Activated CD4-positive, alpha-beta T cell treated with anti-CD3 and anti-CD28 coated beads, Interleukin-2, amount 10 ng/mL, durations not matched to agents 24 days and 14 days (primary cell): Measurements from ENCODE around the gene ARHGEF33. TPM values are rescaled to one million over a fixed set of nuclear protein-coding genes. Genes with fewer than 3 reads are reported as not detected.

Source experiments
- DNase-seq: peaks from one replicate; pipeline ENCODE4 v3.0.0; 2022
- H3K27ac Mint-ChIP-seq: one replicate; pipeline ENCODE4 v1.8.0; 2022; ENCODE audit warnings: mild to moderate bottlenecking, mixed read lengths
- H3K27me3 Mint-ChIP-seq: one replicate; pipeline ENCODE4 v1.8.0; 2022; ENCODE audit warnings: mixed read lengths
- H3K36me3 Mint-ChIP-seq: one replicate; pipeline ENCODE4 v1.8.0; 2022; ENCODE audit warnings: low read depth, mild to moderate bottlenecking, mixed read lengths
- H3K4me1 Mint-ChIP-seq: one replicate; pipeline ENCODE4 v1.8.0; 2021; ENCODE audit warnings: mixed read lengths
- H3K4me3 Mint-ChIP-seq: one replicate; pipeline ENCODE4 v1.8.0; 2022; ENCODE audit warnings: mild to moderate bottlenecking, moderate library complexity, mixed read lengths
- H3K9me3 Mint-ChIP-seq: one replicate; pipeline ENCODE4 v1.8.0; 2021; ENCODE audit warnings: mixed read lengths
- intact Hi-C: fragments of 100-400 bp; cut with micrococcal nuclease; formaldehyde crosslinking; loops from one replicate; pipeline ENCODE4 v1.15.1; 2023
- total RNA-seq: library from RNA; stranded (reverse); gene quantifications from 2 replicates; pipeline ENCODE4 v1.2.3, GENCODE V29; 2022

ARHGEF33 gene
- total RNA-seq, 1 donor from 2014 or later, result 0.09 TPM

- Mint-ChIP-seq H3K27ac (no peak overlapping the region), H3K4me1 (no peaks in the 10 kb centered on the region), H3K36me3 (no peaks in the 10 kb centered on the region), H3K27me3 (peaks cover 13% of the 10 kb centered on the region), H3K9me3 (no peaks in the 10 kb centered on the region), H3K4me3 (no peak overlapping the region)
- no peak for DNase-seq
- intact Hi-C loops, result no loop called here
These were observed 1.6 kb upstream of the ARHGEF33 start for GRCh38 chr2:38887902-38888554.

- Mint-ChIP-seq H3K4me1 (no peaks in the 10 kb centered on the region), H3K36me3 (no peaks in the 10 kb centered on the region), H3K9me3 (no peaks in the 10 kb centered on the region), H3K27me3 (peaks cover 13% of the 10 kb centered on the region), H3K4me3 (no peak overlapping the region), H3K27ac (no peak overlapping the region)
- intact Hi-C loops, result no loop called here
- no peak for DNase-seq
These were observed 630 bp upstream of the ARHGEF33 start for GRCh38 chr2:38889045-38889444.

GRCh38 chr2:38892819-38893218, 3.1 kb downstream of the ARHGEF33 start:
- Mint-ChIP-seq H3K27ac (no peak overlapping the region), H3K4me1 (no peaks in the 10 kb centered on the region), H3K4me3 (no peak overlapping the region), H3K36me3 (no peaks in the 10 kb centered on the region), H3K9me3 (no peaks in the 10 kb centered on the region), H3K27me3 (peaks cover 20% of the 10 kb centered on the region)
- no peak for DNase-seq
- intact Hi-C loops, result no loop called here

GRCh38 chr2:38898256-38898655, 8.6 kb downstream of the ARHGEF33 start:
- H3K9me3 Mint-ChIP-seq, result no peaks in the 10 kb centered on the region
- DNase-seq, result no peak
- no peak overlapping the region for H3K4me3 Mint-ChIP-seq
- peaks cover 20% of the 10 kb centered on the region for H3K27me3 Mint-ChIP-seq
- intact Hi-C loops, result no loop called here
- H3K4me1 Mint-ChIP-seq, result no peaks in the 10 kb centered on the region
- no peak overlapping the region for H3K27ac Mint-ChIP-seq
- H3K36me3 Mint-ChIP-seq, result no peaks in the 10 kb centered on the region

- H3K4me3 Mint-ChIP-seq, result no peak overlapping the region
- H3K36me3 Mint-ChIP-seq, result no peaks in the 10 kb centered on the region
- no peak overlapping the region for H3K27ac Mint-ChIP-seq
- no peak for DNase-seq
- peaks cover 20% of the 10 kb centered on the region for H3K27me3 Mint-ChIP-seq
- intact Hi-C loops, result no loop called here
- no peaks in the 10 kb centered on the region for H3K4me1 Mint-ChIP-seq
- H3K9me3 Mint-ChIP-seq, result no peaks in the 10 kb centered on the region
These were observed 11.1 kb downstream of the ARHGEF33 start for GRCh38 chr2:38900726-38901125.

- Mint-ChIP-seq H3K4me1 (peaks cover 15% of the 10 kb centered on the region), H3K36me3 (no peaks in the 10 kb centered on the region), H3K27ac (no peak overlapping the region), H3K9me3 (no peaks in the 10 kb centered on the region), H3K4me3 (no peak overlapping the region), H3K27me3 (peaks cover 7% of the 10 kb centered on the region)
- intact Hi-C loops, result no loop called here
- DNase-seq, result no peak
These were observed 15.6 kb downstream of the ARHGEF33 start for GRCh38 chr2:38905251-38905650.

GRCh38 chr2:38907242-38907641, 17.6 kb downstream of the ARHGEF33 start:
- Mint-ChIP-seq H3K9me3 (no peaks in the 10 kb centered on the region), H3K36me3 (no peaks in the 10 kb centered on the region), H3K27ac (no peak overlapping the region), H3K27me3 (peaks cover 1% of the 10 kb centered on the region), H3K4me1 (peaks cover 15% of the 10 kb centered on the region), H3K4me3 (no peak overlapping the region)
- DNase-seq, result no peak
- intact Hi-C loops, result no loop called here

GRCh38 chr2:38907743-38908562, 18.3 kb downstream of the ARHGEF33 start:
- Mint-ChIP-seq H3K4me1 (peaks cover 15% of the 10 kb centered on the region), H3K27ac (peak overlapping the region; percentile 5), H3K9me3 (no peaks in the 10 kb centered on the region), H3K27me3 (peaks cover 1% of the 10 kb centered on the region), H3K36me3 (no peaks in the 10 kb centered on the region), H3K4me3 (no peak overlapping the region)
- DNase-seq, result no peak
- intact Hi-C loops, result no loop called here

GRCh38 chr2:38909872-38910271, 20.2 kb downstream of the ARHGEF33 start:
- Mint-ChIP-seq H3K9me3 (no peaks in the 10 kb centered on the region), H3K27ac (no peak overlapping the region), H3K4me1 (peaks cover 15% of the 10 kb centered on the region), H3K4me3 (no peak overlapping the region), H3K27me3 (peaks cover 4% of the 10 kb centered on the region), H3K36me3 (no peaks in the 10 kb centered on the region)
- intact Hi-C loops, result no loop called here
- DNase-seq, result no peak

- H3K27me3 Mint-ChIP-seq, result peaks cover 6% of the 10 kb centered on the region
- H3K4me3 Mint-ChIP-seq, result no peak overlapping the region
- H3K27ac Mint-ChIP-seq, result no peak overlapping the region
- no peaks in the 10 kb centered on the region for H3K9me3 Mint-ChIP-seq
- H3K4me1 Mint-ChIP-seq, result peaks cover 15% of the 10 kb centered on the region
- intact Hi-C loops, result no loop called here
- DNase-seq, result no peak
- no peaks in the 10 kb centered on the region for H3K36me3 Mint-ChIP-seq
These were observed 21.5 kb downstream of the ARHGEF33 start for GRCh38 chr2:38911191-38911590.

- no peak overlapping the region for H3K4me3 Mint-ChIP-seq
- peaks cover 6% of the 10 kb centered on the region for H3K27me3 Mint-ChIP-seq
- no peaks in the 10 kb centered on the region for H3K9me3 Mint-ChIP-seq
- H3K36me3 Mint-ChIP-seq, result no peaks in the 10 kb centered on the region
- peaks cover 14% of the 10 kb centered on the region for H3K4me1 Mint-ChIP-seq
- intact Hi-C loops, result no loop called here
- H3K27ac Mint-ChIP-seq, result no peak overlapping the region
- DNase-seq, result no peak
These were observed 22.9 kb downstream of the ARHGEF33 start for GRCh38 chr2:38912619-38913018.

GRCh38 chr2:38922389-38922788, 32.7 kb downstream of the ARHGEF33 start:
- no peak for DNase-seq
- no peaks in the 10 kb centered on the region for H3K9me3 Mint-ChIP-seq
- no peaks in the 10 kb centered on the region for H3K4me1 Mint-ChIP-seq
- intact Hi-C loops, result no loop called here
- no peak overlapping the region for H3K27ac Mint-ChIP-seq
- peaks cover 38% of the 10 kb centered on the region for H3K27me3 Mint-ChIP-seq
- no peaks in the 10 kb centered on the region for H3K36me3 Mint-ChIP-seq
- H3K4me3 Mint-ChIP-seq, result no peak overlapping the region

- H3K4me3 Mint-ChIP-seq, result no peak overlapping the region
- H3K27me3 Mint-ChIP-seq, result peaks cover 36% of the 10 kb centered on the region
These were observed 33.2 kb downstream of the ARHGEF33 start for GRCh38 chr2:38922902-38923301.

GRCh38 chr2:38925982-38926381, 36.3 kb downstream of the ARHGEF33 start:
- intact Hi-C loops, result no loop called here
- H3K27me3 Mint-ChIP-seq, result peaks cover 31% of the 10 kb centered on the region

More at GRCh38 chr2:38922902-38923301, 33.2 kb downstream of the ARHGEF33 start:
- Mint-ChIP-seq H3K36me3 (no peaks in the 10 kb centered on the region), H3K4me1 (no peaks in the 10 kb centered on the region), H3K27ac (no peak overlapping the region), H3K9me3 (no peaks in the 10 kb centered on the region)
- intact Hi-C loops, result no loop called here
- DNase-seq, result no peak

More at GRCh38 chr2:38925982-38926381, 36.3 kb downstream of the ARHGEF33 start:
- no peaks in the 10 kb centered on the region for H3K4me1 Mint-ChIP-seq
- H3K36me3 Mint-ChIP-seq, result no peaks in the 10 kb centered on the region
- H3K27ac Mint-ChIP-seq, result no peak overlapping the region
- no peak for DNase-seq
- H3K9me3 Mint-ChIP-seq, result no peaks in the 10 kb centered on the region
- no peak overlapping the region for H3K4me3 Mint-ChIP-seq
